ENCODE measurements around the gene SLC25A11.

SLC25A11 gene

GRCh38 chr17:4969551-4970173 lies 29.8 kb upstream of the SLC25A11 start:
- Histone ChIP-seq H3K4me3 (ENCODE audit: severe bottlenecking) (peak overlapping the region; percentile 59), H3K4me1 (ENCODE audit: insufficient read depth, poor library complexity, severe bottlenecking) (peaks cover 12% of the 10 kb centered on the region), H3K9me3 (ENCODE audit: severe bottlenecking) (no peaks in the 10 kb centered on the region), H3K27ac (ENCODE audit: poor library complexity, severe bottlenecking) (peak overlapping the region; percentile 90), H3K27me3 (ENCODE audit: insufficient read depth, poor library complexity, severe bottlenecking) (no peaks in the 10 kb centered on the region), H3K36me3 (ENCODE audit: low read depth) (peaks cover 35% of the 10 kb centered on the region)
- TF ChIP-seq CTCF (IDR thresholded peaks at IDR 0.05; ENCODE audit: poor library complexity, severe bottlenecking), result no peak
- ATAC-seq (ENCODE audit: low read depth) (no peak), DNase-seq (ENCODE audit: low spot score) (no peak)

GRCh38 chr17:4969047-4969550 lies 29.3 kb upstream of the SLC25A11 start:
- Histone ChIP-seq H3K27ac (ENCODE audit: poor library complexity, severe bottlenecking) (peak overlapping the region; percentile 90), H3K4me3 (ENCODE audit: severe bottlenecking) (peak overlapping the region; percentile 59), H3K4me1 (ENCODE audit: insufficient read depth, poor library complexity, severe bottlenecking) (peaks cover 12% of the 10 kb centered on the region), H3K36me3 (ENCODE audit: low read depth) (peaks cover 32% of the 10 kb centered on the region), H3K9me3 (ENCODE audit: severe bottlenecking) (no peaks in the 10 kb centered on the region), H3K27me3 (ENCODE audit: insufficient read depth, poor library complexity, severe bottlenecking) (no peaks in the 10 kb centered on the region)
- ATAC-seq (ENCODE audit: low read depth) (peak; percentile 31), DNase-seq (ENCODE audit: low spot score) (no peak)
- no peak for TF ChIP-seq CTCF (IDR thresholded peaks at IDR 0.05; ENCODE audit: poor library complexity, severe bottlenecking)

DNA sequence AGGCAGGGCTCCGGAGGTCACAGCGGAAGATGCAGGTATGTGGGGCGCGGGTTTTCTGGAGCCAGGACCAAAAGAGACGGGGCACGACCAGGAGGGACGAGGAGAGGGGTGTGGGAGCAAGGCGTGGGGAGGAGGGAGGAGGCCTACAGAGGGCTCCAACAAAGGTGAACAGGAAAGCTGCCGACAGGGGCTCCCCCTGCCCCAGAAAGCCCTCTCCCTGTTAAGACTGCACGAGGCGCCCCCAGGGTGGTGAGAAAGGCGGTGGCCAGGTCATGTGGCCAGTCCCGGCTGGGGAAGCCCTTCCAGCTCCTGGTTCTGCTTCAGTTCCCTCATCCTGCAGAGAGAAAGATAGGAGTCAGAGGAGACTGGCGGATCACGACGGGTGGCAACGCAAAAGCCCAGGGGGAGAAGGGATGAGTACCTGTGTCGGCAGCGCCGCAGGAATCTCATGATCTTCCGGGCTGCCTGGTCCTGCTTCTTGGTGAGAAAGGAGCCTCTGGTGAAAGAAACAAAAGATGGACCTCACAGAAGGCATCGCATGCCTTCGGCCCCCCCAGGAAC lies 28.7 kb upstream of the SLC25A11 start:
- DNase-seq (ENCODE audit: low spot score) (no peak), ATAC-seq (ENCODE audit: low read depth) (no peak)
- TF ChIP-seq CTCF (IDR thresholded peaks at IDR 0.05; ENCODE audit: poor library complexity, severe bottlenecking), result no peak
- peaks cover 12% of the 10 kb centered on the region for H3K4me1 ChIP-seq (ENCODE audit: insufficient read depth, poor library complexity, severe bottlenecking)
- peak overlapping the region; percentile 90 for H3K27ac ChIP-seq (ENCODE audit: poor library complexity, severe bottlenecking)
- H3K4me3 ChIP-seq (ENCODE audit: severe bottlenecking), result peak overlapping the region; percentile 59
- H3K27me3 ChIP-seq (ENCODE audit: insufficient read depth, poor library complexity, severe bottlenecking), result no peaks in the 10 kb centered on the region
- H3K9me3 ChIP-seq (ENCODE audit: severe bottlenecking), result no peaks in the 10 kb centered on the region
- peaks cover 27% of the 10 kb centered on the region for H3K36me3 ChIP-seq (ENCODE audit: low read depth)

- DNase-seq (ENCODE audit: low spot score), result peak; percentile 90
- peak; percentile 52 for ATAC-seq (ENCODE audit: low read depth)
- no peaks in the 10 kb centered on the region for H3K27me3 ChIP-seq (ENCODE audit: insufficient read depth, poor library complexity, severe bottlenecking)
- H3K9me3 ChIP-seq (ENCODE audit: severe bottlenecking), result no peaks in the 10 kb centered on the region
- H3K27ac ChIP-seq (ENCODE audit: poor library complexity, severe bottlenecking), result peak within 1 kb of the TSS; percentile 90
- peaks cover 12% of the 10 kb centered on the region for H3K4me1 ChIP-seq (ENCODE audit: insufficient read depth, poor library complexity, severe bottlenecking)
- peak within 1 kb of the TSS; percentile 59 for H3K4me3 ChIP-seq (ENCODE audit: severe bottlenecking)
- peaks cover 20% of the 10 kb centered on the region for H3K36me3 ChIP-seq (ENCODE audit: low read depth)
- no peak for TF ChIP-seq CTCF (IDR thresholded peaks at IDR 0.05; ENCODE audit: poor library complexity, severe bottlenecking)
Measured at GRCh38 chr17:4967539-4968485, 28.0 kb upstream of the SLC25A11 start, which contains the start of gene SPAG7. Gene SPAG7, minus strand, starts transcription at chr17:4967817. Its CDS starts 13 bp downstream, at chr17:4967804.

All from RWPE2 (cell line).